ENCODE measurements around the gene TIAM2.
"Not testable (repeated sequence)": the region's sequence is repeated elsewhere in the genome, so short reads cannot be mapped to it uniquely, and the experiment has no call there.

The TIAM2 gene

DNA sequence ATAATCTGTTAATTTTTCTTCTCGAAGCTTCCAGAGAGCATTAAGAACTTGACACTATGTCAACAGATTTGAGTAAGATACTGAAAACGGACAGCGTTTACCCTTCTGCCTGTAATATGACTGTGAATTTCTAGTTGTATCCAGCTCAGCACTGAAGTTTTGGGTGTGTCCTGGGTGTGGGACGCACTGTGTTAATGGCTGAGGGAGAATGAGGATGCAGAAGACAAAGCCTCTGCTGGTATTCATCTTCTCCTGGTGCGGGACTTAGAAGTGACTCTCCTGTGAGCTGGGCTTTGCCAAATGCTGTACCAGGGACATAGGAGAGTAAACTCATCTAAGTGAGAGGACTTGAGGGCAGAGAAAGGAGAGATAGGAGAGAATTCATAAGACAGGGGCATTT lies 178.4 kb downstream of the TIAM2 start:
- DNase-seq, result no peak

DNA sequence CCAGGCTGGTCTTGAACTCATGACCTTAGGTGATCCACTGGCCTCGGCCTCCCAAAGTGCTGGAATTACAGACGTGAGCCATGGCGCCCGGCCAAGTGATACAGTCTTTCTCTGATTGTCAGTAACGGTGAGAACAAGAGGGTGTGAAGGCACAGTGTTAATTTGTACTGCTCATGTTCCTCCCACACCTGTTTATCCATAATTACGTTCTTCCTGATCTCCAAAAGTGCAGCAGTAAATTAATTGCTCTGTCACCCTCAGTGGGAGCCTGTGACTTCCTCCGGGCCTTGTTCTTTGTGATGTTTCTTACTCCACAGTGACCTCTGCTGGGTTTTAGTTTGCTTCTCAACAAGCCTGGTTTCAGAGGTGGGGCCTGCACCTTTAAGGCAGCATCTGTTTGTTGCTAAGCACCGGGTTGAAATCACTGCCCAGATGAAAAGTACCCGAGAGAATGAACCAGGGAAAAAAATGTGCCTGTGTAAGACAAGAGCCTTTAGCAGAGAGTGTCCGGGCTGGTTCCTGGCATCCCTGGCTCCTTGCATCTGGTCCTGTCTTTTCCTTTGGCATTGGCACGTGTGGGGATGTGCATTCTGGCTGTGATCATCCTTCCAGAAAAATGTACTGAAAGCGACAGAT lies 179.6 kb downstream of the TIAM2 start:
- DNase-seq, result peak; percentile 54 to 70

DNA sequence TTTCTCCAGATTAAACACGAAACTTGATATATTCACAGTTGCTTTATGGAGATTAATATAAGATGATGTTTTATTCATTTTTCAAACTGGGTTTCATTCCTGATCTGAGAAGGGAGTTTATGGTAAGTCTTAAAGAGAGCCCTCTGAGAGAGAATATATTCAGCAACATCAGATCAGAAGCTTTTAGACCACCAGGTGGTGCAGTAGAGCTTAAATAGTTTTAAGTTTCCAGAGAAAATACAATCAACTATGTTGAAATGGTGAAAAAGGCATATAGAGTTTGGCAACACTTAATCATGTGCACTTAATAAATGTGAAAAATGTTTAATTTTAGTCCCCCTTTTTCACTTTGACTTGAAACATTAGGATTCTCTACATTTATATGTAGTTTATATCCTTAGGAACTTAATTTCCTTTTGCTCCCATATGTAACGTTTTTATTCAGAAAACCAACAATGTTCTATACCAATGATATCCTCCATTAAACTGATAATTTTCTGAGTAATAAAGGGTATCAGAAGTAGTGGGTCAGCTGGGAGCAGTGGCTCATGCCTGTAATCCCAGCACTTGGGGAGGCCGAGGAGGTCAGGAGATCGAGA lies 182.3 kb downstream of the TIAM2 start:
- DNase-seq, result peak; percentile 59 to 60

DNA sequence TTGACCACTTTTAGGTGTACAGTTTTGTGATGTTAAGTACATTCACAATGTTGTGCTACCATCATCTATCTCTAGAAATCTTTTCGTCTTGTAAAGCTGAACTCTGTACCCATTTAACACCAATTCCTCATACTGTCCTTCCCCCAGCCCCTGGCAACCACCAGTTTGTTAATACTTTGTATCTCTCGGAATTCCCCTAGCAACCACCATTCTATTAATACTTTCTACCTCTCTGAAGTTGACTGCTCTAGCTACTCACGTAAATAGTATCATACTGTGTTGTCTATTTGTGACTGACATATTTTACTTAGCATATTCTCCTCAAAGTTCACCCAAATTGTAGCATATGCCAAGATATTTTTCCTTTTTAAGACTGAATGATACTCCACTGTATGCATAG lies 186.4 kb downstream of the TIAM2 start:
- DNase-seq, result no peak

DNA sequence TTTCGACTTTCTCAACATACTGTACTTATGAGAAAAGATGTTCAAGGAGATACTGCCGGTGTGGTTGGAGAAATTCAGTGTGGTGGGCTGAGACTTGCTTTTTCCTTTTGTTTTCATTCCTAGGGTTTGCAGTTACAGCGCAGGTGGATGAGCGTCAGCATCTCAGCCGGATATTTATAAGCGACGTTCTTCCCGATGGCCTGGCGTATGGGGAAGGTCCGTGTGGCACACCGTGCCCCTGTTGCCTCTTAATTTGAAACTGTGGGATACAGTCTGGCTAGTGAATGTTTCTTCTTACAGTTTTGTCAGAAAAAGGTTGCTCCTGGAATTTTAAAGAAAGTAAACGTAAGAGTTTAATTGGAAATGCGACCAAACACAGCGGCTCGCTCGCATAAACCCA lies 187.0 kb downstream of the TIAM2 start:
- no peak for DNase-seq

DNA sequence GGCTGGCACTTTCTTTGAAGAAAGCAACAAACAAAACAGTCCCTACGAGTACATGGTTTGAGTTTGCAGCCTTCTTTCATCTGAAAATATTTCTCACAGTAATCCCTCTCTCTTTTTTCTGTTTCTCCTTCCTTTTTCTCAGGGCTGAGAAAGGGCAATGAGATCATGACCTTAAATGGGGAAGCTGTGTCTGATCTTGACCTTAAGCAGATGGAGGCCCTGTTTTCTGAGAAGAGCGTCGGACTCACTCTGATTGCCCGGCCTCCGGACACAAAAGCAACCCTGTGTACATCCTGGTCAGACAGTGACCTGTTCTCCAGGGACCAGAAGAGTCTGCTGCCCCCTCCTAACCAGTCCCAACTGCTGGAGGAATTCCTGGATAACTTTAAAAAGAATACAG lies 188.0 kb downstream of the TIAM2 start:
- no peak for DNase-seq

DNA sequence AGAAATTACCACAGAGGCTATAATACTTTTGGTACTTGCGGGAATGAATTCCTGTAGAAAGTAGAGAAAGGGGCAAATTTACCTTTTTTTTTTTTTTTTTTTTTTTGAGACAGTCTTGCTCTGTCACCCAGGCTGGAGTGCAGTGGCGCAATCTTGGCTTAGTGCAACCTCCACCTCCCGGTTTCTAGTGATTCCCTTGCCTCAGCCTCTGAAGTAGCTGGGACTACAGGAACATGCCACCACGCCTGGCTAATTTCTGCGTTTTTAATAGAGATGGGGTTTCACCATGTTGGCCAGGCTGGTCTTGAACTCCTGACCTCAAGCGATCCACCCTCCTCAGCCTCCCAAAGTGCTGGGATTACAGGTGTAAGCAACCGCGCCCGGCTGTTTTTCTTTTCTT lies 189.9 kb downstream of the TIAM2 start:
- not testable (repeated sequence) for DNase-seq

DNA sequence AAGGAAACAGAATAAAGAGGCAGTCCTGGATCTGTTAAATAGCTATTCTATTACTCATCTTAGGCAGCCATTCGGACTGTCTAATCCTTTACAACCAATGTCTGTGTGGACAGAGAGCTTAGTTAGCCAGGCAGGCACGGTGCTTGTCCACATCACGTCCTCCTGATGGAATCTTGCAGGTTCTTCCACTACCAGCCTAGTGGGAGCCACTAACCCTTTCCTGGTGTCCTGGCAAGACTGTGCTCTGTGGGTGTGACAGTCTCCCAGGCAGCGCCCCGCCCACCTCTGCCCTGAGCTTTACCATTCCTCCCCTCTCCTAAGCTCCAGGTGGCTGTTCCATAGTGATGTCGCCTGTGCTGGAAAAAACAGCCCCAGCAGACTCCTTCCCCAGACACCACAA lies 190.4 kb downstream of the TIAM2 start:
- DNase-seq, result no peak

DNA sequence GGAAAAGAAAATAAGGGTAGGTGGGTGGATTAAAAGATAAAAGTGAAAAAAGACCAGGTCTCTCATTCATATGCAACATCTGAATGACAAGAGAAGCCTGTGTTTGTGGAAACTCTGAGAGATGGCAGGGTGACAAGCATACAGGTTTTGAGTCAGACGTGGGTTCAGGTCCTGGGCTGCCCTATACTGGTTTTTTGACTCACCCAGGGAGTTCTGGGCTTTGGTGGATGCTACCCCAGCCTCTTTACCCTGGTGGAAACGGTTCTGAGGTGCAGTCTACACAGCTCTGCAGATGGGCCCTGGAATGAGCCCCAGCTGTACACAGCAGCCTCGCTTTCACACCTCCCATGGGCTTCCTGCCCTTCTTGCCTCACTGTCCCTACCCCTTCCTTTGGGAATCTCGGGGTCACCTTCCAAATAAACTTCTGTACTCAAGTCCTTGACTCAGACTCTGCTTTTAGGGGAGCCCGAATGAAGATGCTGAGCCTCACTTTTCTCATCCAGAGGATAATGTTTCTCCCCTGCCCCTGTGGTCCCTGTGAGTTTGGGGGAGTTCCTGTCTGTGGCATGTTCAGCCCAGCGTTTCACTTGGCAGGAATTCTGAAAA lies 191.0 kb downstream of the TIAM2 start:
- no peak for DNase-seq

DNA sequence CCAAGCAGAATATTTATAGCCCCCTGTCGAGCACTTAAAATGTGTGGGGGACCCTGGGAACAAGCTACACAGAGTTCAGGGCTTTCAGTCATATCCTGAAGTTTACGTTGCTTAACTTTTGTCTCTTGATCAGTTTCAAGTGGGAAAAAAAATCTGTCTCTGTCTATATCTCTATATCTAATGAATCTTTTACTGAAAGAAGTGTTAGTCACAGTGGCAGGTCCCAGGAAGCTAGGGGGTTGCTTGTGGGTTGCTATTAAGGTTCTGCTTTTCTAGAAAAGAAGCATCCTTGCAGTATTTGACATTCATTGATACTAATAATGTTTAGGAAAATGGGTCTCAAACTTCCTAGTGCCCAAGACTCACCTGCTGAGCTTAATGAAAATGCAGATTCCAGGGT lies 192.0 kb downstream of the TIAM2 start:
- no peak for DNase-seq

DNA sequence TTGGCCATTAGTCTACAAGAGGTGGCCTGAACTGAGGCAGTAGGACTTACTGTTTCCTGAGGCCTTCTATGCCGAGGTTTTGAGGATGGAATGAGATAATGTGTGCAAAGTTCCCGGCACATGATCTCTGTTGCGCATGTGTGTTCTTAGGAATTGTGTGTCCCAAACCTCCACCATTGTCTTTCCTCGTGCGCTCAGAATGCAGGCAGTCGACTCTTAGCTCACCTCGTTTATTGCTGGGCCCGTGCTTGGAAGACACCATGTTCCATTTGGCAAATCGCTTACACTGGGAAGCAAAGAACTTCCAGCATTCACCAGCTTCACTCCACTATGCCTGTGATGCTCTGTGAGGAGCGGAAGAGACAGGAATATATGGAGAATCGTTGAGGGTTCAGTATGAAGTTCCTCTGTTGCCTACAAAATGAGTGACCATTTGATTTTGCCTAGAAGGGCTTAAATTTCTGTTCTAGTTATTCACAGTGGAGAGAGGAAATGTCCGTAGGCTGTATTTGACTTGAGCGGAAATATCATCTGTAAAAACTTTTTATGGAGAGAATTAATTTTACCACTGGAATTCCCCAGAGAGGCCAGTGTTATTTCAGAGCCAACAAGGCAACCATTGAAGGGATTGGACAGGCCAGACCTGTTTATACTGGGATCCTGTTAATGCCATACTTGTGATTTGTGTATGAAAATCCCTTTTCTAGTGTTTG lies 193.0 kb downstream of the TIAM2 start:
- DNase-seq, result no peak

DNA sequence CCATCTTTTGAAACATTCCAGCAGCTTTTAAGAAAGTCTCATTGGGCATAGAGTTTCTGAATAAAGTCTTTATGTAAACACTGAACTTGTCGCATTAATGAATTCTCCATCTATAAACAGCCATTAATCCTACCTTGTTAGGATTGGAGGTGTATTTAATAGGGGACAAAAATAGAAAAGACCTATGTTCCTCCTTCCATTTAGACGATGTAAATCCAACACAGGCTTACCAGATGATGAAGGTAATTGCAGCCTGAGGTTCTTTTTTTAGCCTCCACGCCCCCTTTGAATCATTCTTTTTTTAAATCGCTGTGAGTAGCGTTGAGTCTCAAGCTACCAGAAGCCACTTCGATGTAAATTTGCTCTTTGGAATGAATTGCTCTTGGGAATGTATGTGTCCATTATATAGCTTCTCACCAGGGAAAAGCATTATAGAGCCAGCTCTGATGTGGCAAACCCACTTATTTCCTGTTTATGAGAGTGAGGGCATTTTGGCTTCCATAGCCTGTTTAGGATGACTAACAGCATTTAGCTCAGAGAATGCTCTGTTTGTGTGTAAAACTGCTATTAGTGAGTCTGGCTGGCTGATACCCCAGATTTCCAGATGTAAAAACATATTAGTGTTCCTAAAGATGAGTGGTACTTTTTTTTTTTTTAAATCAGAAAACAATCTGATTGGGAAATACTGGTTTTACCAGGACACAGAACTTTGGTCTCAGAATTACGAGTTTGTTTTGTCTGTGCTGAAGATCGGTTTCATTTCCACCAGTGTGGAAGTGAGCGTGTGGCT lies 193.8 kb downstream of the TIAM2 start:
- no peak for DNase-seq

DNA sequence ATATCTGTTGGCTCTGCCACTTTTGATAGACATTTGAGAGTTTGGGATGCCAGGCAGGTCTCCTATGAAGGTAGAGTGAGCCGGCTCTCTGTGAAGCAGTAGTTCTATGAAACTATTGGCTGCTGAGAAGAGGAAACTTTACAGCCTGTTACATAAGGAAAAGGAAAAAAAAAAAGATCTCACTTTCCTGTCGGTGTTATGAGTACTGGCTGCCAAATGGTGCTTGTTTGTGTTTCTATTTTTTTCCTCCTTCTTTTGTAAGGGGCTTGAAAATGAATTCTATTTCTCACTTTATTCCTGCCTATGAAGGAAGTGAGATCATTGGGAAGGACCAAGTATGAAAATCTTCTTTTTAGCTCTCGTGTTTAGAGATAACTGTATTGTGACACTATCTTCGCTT lies 195.6 kb downstream of the TIAM2 start:
- no peak for DNase-seq

DNA sequence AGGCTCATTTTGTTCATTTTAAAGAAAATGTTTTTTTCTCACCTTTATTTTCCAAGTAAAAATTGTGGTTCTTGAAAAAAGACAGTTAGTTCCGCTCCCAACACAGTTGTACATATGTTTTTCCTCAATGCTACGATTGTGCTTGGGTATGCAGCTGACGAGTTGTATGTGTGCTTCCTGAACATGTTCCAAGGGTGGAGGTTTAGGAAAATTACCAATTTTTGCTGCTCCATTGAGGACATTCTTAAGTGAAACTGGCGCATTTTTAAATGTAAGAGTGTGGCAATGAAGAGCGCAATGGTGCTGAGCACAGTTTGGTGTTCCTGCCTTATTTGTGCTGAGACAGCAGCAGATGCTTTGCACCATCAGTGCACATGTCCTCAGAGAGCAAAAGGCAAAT lies 198.4 kb downstream of the TIAM2 start:
- DNase-seq, result no peak

DNA sequence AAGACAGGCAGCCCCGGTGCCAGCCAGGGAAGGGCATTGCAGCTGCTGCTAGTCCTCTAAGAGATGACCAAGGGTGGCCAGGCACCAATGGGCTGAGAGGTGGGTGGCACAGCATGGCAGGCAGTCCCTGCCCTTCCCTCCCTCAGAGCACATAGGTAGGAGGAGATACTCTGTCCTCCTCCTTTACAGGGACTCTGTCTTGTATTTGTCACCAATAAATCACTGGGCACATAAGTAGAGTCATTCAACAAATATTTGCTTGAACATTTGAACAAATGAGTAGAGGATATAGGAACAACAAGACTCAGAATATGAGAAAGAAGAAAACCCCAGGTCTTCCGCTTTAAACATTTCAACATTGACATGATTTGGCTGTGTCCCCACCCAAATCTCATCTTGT lies 199.3 kb downstream of the TIAM2 start:
- DNase-seq, result no peak

DNA sequence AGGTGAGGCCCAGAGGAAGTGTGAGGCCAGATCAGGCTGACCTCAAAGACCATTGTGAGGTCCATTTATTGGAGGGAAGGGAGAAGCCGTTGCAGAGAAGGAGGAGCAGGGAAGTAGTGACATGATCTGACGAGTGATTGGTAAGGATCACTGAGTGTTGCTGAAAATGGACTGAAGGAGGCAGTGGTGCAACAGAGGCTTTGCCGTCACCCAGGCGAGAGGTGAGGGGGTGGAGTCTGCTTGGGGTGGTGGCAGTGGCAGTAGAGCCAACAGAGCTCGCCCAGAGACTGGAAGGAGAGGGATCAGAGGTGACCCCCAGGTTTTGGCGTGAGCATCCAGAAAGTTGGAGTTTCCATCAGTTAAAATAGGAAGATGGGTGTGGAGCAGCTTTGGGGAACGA lies 200.8 kb downstream of the TIAM2 start:
- no peak for DNase-seq

DNA sequence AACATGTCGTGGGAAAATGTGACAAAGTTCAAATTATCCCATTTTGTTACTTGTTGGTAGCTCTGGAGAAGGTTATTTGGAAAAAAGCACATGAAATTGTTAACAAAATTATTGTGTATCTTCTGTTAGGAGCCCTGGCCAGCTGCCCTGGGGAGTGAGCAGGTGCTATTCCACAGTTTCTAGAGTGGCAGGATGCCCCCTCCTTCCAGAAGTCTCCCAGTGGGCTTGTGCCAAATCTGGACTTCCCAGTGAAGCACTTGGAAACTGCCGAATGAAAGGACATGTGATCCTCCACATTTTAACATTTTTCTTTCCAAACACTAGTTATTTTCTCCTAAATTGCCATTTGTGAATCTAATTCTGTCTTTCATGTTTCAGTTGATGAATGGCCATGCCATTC lies 201.8 kb downstream of the TIAM2 start:
- DNase-seq, result peak in 1 of 2 experiments; percentile 11

DNA sequence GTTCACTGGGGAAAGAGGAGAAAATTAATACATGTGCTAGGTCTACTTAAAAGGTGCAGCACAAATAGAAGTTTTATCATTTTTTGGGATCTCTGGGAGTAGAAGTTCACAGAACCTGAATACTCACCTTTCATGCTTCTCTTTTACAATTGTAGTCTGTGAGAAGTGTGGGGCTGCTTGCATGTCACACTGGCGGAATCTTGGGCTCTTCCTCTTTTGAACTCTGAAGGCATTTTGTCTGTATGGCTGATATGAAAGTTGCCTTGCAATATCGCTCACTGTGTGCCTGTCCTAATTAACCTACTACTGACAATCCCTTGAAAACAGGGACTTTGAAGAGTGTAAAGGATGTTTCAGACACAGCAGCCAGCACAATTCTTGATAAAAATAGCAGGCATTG lies 202.8 kb downstream of the TIAM2 start:
- DNase-seq, result no peak

DNA sequence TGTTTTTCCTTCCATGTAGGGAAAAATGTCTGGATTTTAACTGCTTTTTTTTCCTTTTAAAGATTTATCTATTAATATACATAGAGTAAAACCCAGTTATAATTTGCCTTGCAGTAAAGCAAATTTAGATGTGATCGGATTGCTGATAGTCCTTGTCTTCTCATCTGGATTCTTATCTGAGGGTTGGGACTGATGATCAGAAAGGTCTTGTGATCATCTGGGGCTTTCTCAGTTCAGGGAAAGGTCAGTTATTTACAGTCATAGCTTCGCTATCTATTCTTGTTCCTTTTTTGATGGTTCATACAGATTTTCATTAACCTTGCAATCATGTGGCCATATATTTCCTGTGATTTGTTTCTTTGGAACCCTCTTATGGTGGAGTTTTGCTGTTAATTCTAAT lies 204.9 kb downstream of the TIAM2 start:
- no peak for DNase-seq

DNA sequence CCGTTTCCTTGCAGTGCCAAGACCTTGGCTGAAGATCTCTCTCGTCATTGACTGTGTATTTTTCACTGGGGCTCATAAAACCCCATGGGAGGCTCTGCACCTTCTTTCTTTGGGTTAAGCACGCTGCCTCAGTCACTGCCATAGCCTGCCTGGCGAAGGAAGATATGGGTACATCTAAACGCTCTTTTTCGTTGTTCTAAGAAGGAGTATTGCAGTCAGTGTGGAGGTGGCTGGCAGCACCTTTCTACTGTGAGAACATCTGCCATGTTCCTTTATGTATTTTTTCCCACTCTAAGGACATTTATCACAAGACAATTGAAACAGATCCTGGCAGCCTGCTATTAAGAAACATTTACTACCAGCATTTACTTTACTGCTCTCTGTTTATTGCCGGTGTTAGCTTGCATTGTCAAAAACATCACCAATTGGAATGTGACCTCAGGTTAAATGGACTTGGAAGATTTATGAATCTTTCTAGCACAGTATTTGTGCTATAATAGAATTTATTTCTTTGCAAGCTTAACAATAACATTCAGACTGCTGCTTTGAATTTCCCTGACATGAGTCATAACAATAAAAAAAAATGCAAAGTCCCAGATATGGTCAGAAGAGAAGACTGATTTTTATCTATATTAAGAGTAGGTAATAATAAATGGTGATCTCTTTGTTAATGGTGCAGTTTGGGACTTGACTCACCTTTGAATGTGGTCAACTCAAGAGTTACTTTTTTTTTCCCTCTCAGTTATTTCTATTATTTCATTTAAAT lies 206.5 kb downstream of the TIAM2 start:
- DNase-seq, result no peak

DNA sequence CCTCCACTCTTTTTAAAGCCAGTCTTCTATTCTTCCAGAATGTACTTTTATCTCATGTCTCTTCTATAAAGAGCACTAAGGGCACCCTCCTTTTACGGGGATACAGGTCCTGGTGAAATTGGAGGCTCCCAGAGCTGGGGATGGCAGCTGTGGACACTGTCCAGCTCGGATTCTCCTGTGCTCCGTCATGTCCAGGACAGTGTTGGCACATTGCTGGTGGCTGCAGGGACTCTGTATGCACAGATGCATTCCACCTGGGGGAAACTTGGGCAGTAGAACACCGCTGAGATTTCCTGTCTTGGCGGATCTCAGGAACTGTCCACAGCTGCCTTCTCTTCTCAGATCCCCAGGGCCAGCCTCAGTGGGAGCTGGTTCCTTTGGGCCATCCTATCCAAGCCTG lies 212.1 kb downstream of the TIAM2 start:
- DNase-seq, result no peak

DNA sequence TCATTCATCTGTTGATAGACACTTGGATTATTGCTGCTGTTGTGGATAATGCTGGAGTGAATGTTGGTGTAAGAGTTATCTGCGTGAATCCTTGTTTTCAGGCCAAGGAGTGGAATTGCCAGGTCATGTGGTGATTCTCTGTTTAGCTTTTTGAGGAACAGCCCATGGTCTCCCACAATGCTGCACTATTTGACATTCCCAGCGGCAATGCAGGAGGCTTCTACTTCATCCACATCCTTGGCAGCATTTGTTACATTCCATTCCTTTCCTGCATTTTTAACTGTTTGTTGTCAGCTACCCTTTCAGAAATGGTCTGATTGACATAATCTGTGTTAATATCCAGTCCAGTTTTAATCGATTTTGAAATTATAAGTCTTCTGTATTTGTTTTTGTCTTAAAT lies 217.0 kb downstream of the TIAM2 start:
- DNase-seq, result no peak

Data from NCI-H446 (cell line).